GM12878 (cell line): ENCODE results near the gene TADA3. TPM values are rescaled to one million over a fixed set of nuclear protein-coding genes. Genes with fewer than 3 reads are reported as not detected.

Experiments
- GATAD2B ChIP-seq: fragments of 450-650 bp; conservative IDR thresholded peaks from 2 replicates; pipeline ENCODE4 v1.6.1; 2017; ENCODE audit warnings: low read depth, mild to moderate bottlenecking, moderate library complexity
- KLF5 ChIP-seq: fragments of 450-650 bp; IDR thresholded peaks from 2 replicates; pipeline ENCODE4 v1.6.1; 2014; ENCODE audit warnings: mild to moderate bottlenecking; ENCODE audit not compliant: partially characterized antibody
- MTA2 ChIP-seq: fragments of 450-650 bp; IDR thresholded peaks from 2 replicates; pipeline ENCODE4 v1.6.1; 2016; ENCODE audit warnings: low read depth, mild to moderate bottlenecking, moderate library complexity
- NR2C2 ChIP-seq: IDR thresholded peaks from 2 replicates; pipeline ENCODE4 v1.6.1; 2011; ENCODE audit warnings: borderline replicate concordance, low read depth; ENCODE audit not compliant: control insufficient read depth, insufficient read length
- RFX5 ChIP-seq: IDR thresholded peaks from 2 replicates; pipeline ENCODE4 v1.6.1; 2011; ENCODE audit warnings: low read depth, low read length, improper control_type of control experiment
- SMC3 ChIP-seq: IDR thresholded peaks from 2 replicates; pipeline ENCODE4 v1.6.1; 2011; ENCODE audit warnings: low read length, improper control_type of control experiment, borderline replicate concordance
- SPI1 ChIP-seq: IDR thresholded peaks from 2 replicates; pipeline ENCODE4 v1.6.1; 2011; ENCODE audit warnings: low read depth, mild to moderate bottlenecking, low read length, moderate library complexity, borderline replicate concordance; ENCODE audit not compliant: insufficient read depth
- SREBF1 ChIP-seq: IDR thresholded peaks from 2 replicates; pipeline ENCODE4 v1.6.1; 2012; ENCODE audit warnings: mild to moderate bottlenecking, low read length
- SRF ChIP-seq, 2 experiments: IDR thresholded peaks; 2 replicates each; pipeline ENCODE4 v1.6.1; 2011; ENCODE audit warnings: low read depth in 2 of 2, low read length in 2 of 2, mild to moderate bottlenecking in 1 of 2, moderate library complexity in 1 of 2
- TARDBP ChIP-seq: IDR thresholded peaks from 2 replicates; pipeline ENCODE4 v1.6.1; 2016; ENCODE audit warnings: borderline replicate concordance
- TCF7 ChIP-seq: IDR thresholded peaks from 2 replicates; pipeline ENCODE4 v1.6.1; 2014; ENCODE audit warnings: antibody characterized with exemption, borderline replicate concordance
- ZNF207 ChIP-seq: fragments of 450-650 bp; IDR thresholded peaks from 2 replicates; pipeline ENCODE4 v1.6.1; 2014; ENCODE audit warnings: antibody characterized with exemption, mild to moderate bottlenecking, borderline replicate concordance
- polyA plus RNA-seq, 11 experiments: library from polyadenylated mRNA; depleted of rRNA in 4 of 11; unstranded in 6 of 11; stranded (reverse) in 5 of 11; fragments of >200 nt; fragmentation: Nextera tagmentation in 4 of 11; fragmentation: Illumina TruSeq in 1 of 11; extraction: Ambion mirVana in 4 of 11; extraction: Trizol in 1 of 11; gene quantifications; 1 replicate in 1 of 11; 2 replicates in 10 of 11; pipeline versions ENCODE4 v1.2.1 to v1.2.3, GENCODE V29; 2011 to 2016; ENCODE audit warnings: inconsistent platforms in 2 of 11, missing spikeins in 2 of 11, low read depth in 1 of 11
- total RNA-seq, 4 experiments: library from RNA; depleted of rRNA in 3 of 4; stranded (reverse); fragments of >200 nt in 3 of 4; fragmentation: Illumina TruSeq in 1 of 4; extraction: Trizol in 1 of 4; gene quantifications; 2 replicates each; pipeline versions ENCODE4 v1.2.1 to v1.2.3, GENCODE V29; 2013 to 2021
- TF ChIP-seq, protein P1 (sequence below): fragments of 450-650 bp; conservative IDR thresholded peaks from 2 replicates; pipeline ENCODE4 v1.6.1; 2017; ENCODE audit warnings: mild to moderate bottlenecking, moderate library complexity

Gene TADA3
- total and polyA plus RNA-seq, 10 of the 15 experiments (the other 5 are each of a cell fraction or from before 2014, with no cell fraction given): 2.6 to 71.2 (median 51.0) TPM

DNA sequence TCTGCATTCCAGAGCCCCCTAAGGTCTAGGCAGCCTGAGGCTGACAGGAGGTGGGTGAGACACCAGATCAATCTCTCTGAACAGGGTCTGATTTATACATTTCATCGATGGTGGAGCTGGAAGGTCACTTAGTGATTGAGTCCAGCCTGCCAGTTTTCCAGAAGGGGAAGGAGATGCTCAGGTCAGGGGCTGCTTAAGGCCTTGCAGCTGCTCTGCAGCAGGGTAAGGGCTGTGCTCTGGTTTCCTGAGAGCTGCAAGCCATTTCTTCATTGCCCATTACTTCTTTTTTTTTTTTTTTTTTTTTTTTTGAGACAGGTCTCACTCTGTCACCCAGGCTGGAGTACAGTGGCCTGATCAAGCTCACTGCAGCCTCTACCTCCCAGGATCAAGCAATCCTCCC is 10.7 kb downstream of the TADA3 start (continued):
- TF ChIP-seq SPI1: no peak
- TF ChIP-seq SREBF1: no peak
- no peak for TF ChIP-seq TARDBP
- TF ChIP-seq, protein P1, sequence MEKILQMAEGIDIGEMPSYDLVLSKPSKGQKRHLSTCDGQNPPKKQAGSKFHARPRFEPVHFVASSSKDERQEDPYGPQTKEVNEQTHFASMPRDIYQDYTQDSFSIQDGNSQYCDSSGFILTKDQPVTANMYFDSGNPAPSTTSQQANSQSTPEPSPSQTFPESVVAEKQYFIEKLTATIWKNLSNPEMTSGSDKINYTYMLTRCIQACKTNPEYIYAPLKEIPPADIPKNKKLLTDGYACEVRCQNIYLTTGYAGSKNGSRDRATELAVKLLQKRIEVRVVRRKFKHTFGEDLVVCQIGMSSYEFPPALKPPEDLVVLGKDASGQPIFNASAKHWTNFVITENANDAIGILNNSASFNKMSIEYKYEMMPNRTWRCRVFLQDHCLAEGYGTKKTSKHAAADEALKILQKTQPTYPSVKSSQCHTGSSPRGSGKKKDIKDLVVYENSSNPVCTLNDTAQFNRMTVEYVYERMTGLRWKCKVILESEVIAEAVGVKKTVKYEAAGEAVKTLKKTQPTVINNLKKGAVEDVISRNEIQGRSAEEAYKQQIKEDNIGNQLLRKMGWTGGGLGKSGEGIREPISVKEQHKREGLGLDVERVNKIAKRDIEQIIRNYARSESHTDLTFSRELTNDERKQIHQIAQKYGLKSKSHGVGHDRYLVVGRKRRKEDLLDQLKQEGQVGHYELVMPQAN: no peak
- no peak for TF ChIP-seq TCF7
- no peak for TF ChIP-seq KLF5
- TF ChIP-seq ZNF207: no peak
- no peak for TF ChIP-seq NR2C2
- TF ChIP-seq MTA2: no peak
- no peak for TF ChIP-seq GATAD2B
- no peak for TF ChIP-seq SMC3
- TF ChIP-seq RFX5: no peak
- TF ChIP-seq SRF (IDR thresholded peaks at IDR 0.05; ENCODE audit: low read depth in 2 of 2, low read length in 2 of 2): no peak
